Nephron (organoid): Measurements from ENCODE around the gene FANCI.
A peak's percentile ranks its signal among the peaks of the same experiment; 100 is the strongest.

Source experiments
- H3K27ac Mint-ChIP-seq, 3 experiments: 2 replicates each; pipeline ENCODE4 v1.8.0; 2020; ENCODE audit warnings: mixed read lengths in 3 of 3, mild to moderate bottlenecking in 2 of 3, moderate library complexity in 1 of 3
- H3K27me3 Mint-ChIP-seq: 2 replicates; pipeline ENCODE4 v1.8.0; 2021; ENCODE audit warnings: low read depth, mild to moderate bottlenecking, moderate library complexity, mixed read lengths
- H3K36me3 Mint-ChIP-seq: 2 replicates; pipeline ENCODE4 v1.8.0; 2020; ENCODE audit warnings: low read depth, mixed read lengths
- H3K4me1 Mint-ChIP-seq: 2 replicates; pipeline ENCODE4 v1.8.0; 2020; ENCODE audit warnings: mixed read lengths
- H3K4me3 Mint-ChIP-seq, 3 experiments: 2 replicates each; pipeline ENCODE4 v1.8.0; 2020; ENCODE audit warnings: mild to moderate bottlenecking in 3 of 3, mixed read lengths in 3 of 3, moderate library complexity in 2 of 3
- H3K9me3 Mint-ChIP-seq: 2 replicates; pipeline ENCODE4 v1.8.0; 2020; ENCODE audit warnings: mixed read lengths
- CTCF ChIP-seq, 3 experiments: fragments of 200-600 bp; sonication (generic); IDR thresholded peaks; one replicate each; pipeline ENCODE4 v1.5.0; 2021; ENCODE audit warnings: antibody characterized with exemption in 3 of 3; ENCODE audit not compliant: unreplicated experiment in 3 of 3

Gene FANCI

GRCh38 chr15:89353991-89354390 is 110.2 kb downstream of the FANCI start:
- Mint-ChIP-seq H3K27ac (no peak overlapping the region), H3K4me3 (no peak overlapping the region), H3K36me3 (no peaks in the 10 kb centered on the region), H3K27me3 (peaks cover 94% of the 10 kb centered on the region), H3K9me3 (no peaks in the 10 kb centered on the region), H3K4me1 (no peaks in the 10 kb centered on the region)
- TF ChIP-seq CTCF (IDR thresholded peaks at IDR 0.05; ENCODE audit: unreplicated experiment in 3 of 3) = no peak

- no peaks in the 10 kb centered on the region for H3K9me3 Mint-ChIP-seq
- H3K4me3 Mint-ChIP-seq = no peak overlapping the region
- H3K27ac Mint-ChIP-seq = no peak overlapping the region
- peaks cover 9% of the 10 kb centered on the region for H3K4me1 Mint-ChIP-seq
- no peaks in the 10 kb centered on the region for H3K36me3 Mint-ChIP-seq
- peak; percentile 30 to 38 (median 37) for TF ChIP-seq CTCF (IDR thresholded peaks at IDR 0.05; ENCODE audit: unreplicated experiment in 3 of 3)
- peaks cover 100% of the 10 kb centered on the region for H3K27me3 Mint-ChIP-seq
Measured at GRCh38 chr15:89356634-89357298, 113.0 kb downstream of the FANCI start.

DNA sequence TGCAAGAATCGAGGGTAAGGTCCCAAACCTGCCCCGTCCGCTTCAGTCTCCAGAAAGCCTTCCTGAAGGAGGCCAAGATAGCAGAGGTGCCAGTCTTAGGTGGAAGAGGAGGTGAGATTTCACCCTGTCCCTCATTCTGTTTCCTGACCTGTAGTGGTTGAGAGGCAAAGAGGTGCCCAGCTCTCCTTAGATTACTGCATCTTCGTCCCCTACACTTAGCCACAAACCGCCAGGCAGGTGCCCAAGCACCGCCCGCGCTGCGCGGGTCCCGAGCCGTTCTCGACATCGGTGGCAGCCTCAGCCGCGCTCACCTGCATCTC is 114.6 kb downstream of the FANCI start:
- peaks cover 10% of the 10 kb centered on the region for H3K4me1 Mint-ChIP-seq
- no peaks in the 10 kb centered on the region for H3K9me3 Mint-ChIP-seq
- H3K4me3 Mint-ChIP-seq = peak overlapping the region; percentile 66 to 72 (median 72)
- H3K27ac Mint-ChIP-seq = no peak overlapping the region
- H3K36me3 Mint-ChIP-seq = no peaks in the 10 kb centered on the region
- H3K27me3 Mint-ChIP-seq = peaks cover 97% of the 10 kb centered on the region
- no peak for TF ChIP-seq CTCF (IDR thresholded peaks at IDR 0.05; ENCODE audit: unreplicated experiment in 3 of 3)

DNA sequence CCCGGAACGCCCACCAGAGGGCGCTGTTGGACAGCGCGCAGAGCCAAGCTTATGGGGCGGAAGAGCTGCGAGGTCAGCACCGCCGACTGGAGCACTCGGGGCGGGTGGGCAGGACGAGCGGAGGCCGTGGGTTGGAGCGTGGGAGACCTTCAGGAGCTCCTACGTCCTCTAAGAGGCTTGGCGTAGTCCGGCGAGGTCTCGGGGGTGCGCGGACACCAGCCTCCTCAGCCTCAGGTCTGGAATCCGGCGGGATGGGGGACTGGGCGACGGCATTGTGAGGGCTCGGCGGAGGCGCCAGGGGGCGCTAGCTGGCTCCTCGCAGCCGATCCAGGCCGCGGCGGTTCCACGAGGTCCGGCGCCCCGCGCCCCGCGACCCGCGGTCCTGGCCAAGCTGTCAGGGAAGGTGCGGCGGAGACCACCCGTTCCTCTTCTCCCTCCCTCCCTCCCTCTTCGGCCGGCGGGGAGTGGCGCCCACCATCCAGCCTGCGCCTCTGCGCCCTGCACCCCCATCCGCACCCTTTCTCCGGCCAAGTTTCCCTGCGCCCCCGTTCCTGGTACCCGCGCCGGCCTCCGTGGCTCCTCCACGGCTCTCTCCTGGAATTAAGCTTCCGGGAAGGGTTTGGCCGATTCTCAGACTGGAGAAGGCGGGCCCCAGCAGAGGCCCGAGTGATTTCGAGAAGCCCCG is 115.1 kb downstream of the FANCI start:
- Mint-ChIP-seq H3K9me3 (no peaks in the 10 kb centered on the region), H3K27me3 (peaks cover 97% of the 10 kb centered on the region), H3K4me3 (peak overlapping the region; percentile 66 to 72 (median 72)), H3K4me1 (peaks cover 10% of the 10 kb centered on the region), H3K36me3 (no peaks in the 10 kb centered on the region), H3K27ac (no peak overlapping the region)
- TF ChIP-seq CTCF (IDR thresholded peaks at IDR 0.05; ENCODE audit: unreplicated experiment in 3 of 3) = peak; percentile 99

- peak overlapping the region in 1 of 3 experiments; percentile 32 for H3K4me3 Mint-ChIP-seq
- H3K27me3 Mint-ChIP-seq = peaks cover 97% of the 10 kb centered on the region
- H3K36me3 Mint-ChIP-seq = no peaks in the 10 kb centered on the region
- H3K9me3 Mint-ChIP-seq = no peaks in the 10 kb centered on the region
- H3K4me1 Mint-ChIP-seq = peaks cover 10% of the 10 kb centered on the region
- no peak for TF ChIP-seq CTCF (IDR thresholded peaks at IDR 0.05; ENCODE audit: unreplicated experiment in 3 of 3)
- no peak overlapping the region for H3K27ac Mint-ChIP-seq
Measured at GRCh38 chr15:89359471-89360293, 115.9 kb downstream of the FANCI start.
